ENCODE results near the gene CD2. TPM values are rescaled to one million over a fixed set of nuclear protein-coding genes. Genes with fewer than 3 reads are reported as not detected.

CD2 gene
- total RNA-seq, 2 donors from 2014 or later, result 0.57 to 1.3 TPM

DNA sequence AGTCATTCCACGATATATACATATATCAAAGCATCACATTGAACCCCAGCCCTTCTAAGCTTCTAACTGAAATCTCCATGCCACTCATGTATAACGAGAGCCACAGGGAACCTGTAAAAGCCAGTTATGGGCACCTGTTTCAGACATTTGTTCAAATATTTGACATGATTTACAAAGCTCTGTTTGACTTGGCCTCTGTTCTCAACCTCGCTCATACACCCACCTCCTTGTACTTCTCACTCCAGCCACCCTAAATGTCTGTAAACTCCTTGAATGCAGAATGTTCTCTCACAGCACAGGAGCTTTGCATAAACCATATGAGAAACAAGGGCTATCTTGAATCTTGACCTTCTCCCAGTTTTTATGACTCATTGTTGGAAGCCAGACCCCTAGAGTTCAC is 36.9 kb upstream of the CD2 start:
- no peak for TF ChIP-seq POLR2A (IDR thresholded peaks at IDR 0.05)
- TF ChIP-seq POLR2AphosphoS5 (IDR thresholded peaks at IDR 0.05), result peak; percentile 65
- Histone ChIP-seq H3K36me3 (no peaks in the 10 kb centered on the region), H3K4me3 (no peak overlapping the region), H3K4me1 (replicated peaks) (no peaks in the 10 kb centered on the region), H3K9me3 (no peaks in the 10 kb centered on the region), H3K27me3 (replicated peaks; ENCODE audit: insufficient read depth) (no peaks in the 10 kb centered on the region), H3K27ac (no peak overlapping the region)
- WGBS, result 33% methylated on average over 3 of the region's 3 CpGs
- DNase-seq (ENCODE audit: low spot score), result peak; percentile 39
- intact Hi-C loops (cut with DNase I), result no loop called here

DNA sequence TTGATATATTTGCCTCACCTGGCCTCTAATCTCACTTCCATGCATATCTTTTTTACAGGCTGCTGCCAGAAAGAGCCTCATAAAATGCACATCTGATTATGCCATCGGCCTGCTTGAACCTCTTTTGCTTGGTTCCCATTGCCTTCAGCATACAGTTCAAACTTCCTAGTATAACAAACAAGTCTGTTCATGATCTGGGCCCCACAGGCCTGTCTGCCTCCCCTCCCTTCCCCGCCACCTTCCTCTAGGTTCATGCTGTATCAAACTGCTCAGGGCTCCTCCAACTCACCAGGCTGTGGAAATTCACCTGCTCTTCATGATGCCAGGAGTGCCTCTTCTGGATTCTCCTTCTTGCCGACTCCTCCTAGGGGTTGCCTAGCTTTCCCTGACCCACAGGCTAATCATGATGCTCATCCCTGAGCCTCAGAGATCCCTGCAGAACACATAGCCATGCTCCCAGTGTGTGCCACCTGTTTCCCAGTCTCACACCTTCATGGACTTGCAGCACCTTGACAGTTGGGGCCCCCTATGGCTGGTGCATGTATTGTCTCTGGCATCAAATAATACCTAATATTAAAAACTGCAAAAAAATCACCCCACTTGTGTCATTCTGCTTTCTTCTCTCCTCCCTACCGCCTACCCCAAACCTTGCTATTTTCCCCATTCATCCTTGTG is 33.7 kb upstream of the CD2 start:
- no peaks in the 10 kb centered on the region for H3K36me3 ChIP-seq
- H3K4me3 ChIP-seq, result no peak overlapping the region
- no peaks in the 10 kb centered on the region for H3K4me1 ChIP-seq (replicated peaks)
- no peaks in the 10 kb centered on the region for H3K9me3 ChIP-seq
- no peak overlapping the region for H3K27ac ChIP-seq
- DNase-seq (ENCODE audit: low spot score), result peak; percentile 66
- intact Hi-C loops (cut with DNase I), result loop anchor here (10.0 kb wide), 1 partner anchor 414 kb away; no protein-coding TSS in a partner anchor
- H3K27me3 ChIP-seq (replicated peaks; ENCODE audit: insufficient read depth), result no peaks in the 10 kb centered on the region
- TF ChIP-seq POLR2A (IDR thresholded peaks at IDR 0.05), result no peak
- TF ChIP-seq POLR2AphosphoS5 (IDR thresholded peaks at IDR 0.05), result peak; percentile 63
- peak in 1 of 4 experiments; percentile 8 for TF ChIP-seq CTCF (IDR thresholded peaks at IDR 0.05)
- 48% methylated on average over 4 of the region's 4 CpGs for WGBS

DNA sequence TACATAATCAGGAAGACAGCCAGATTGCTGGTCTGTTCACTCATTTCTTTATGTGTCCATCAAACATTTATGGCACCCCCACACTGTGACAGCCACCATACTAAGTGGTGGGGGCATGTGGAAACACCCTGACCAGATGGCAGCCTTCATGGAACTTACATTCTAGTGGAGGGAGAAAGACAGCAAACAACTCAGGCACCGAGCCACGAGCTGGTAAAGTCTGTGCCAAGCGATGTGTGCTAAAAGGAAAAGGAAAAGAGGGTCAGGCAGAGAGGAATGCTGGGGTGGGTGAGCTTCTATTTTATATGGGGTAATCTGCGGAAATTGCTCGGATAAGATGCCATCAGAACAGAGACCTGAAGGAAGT is 33.2 kb upstream of the CD2 start:
- Histone ChIP-seq H3K27ac (no peak overlapping the region), H3K4me1 (replicated peaks) (no peaks in the 10 kb centered on the region), H3K27me3 (replicated peaks; ENCODE audit: insufficient read depth) (no peaks in the 10 kb centered on the region), H3K9me3 (no peaks in the 10 kb centered on the region), H3K36me3 (no peaks in the 10 kb centered on the region), H3K4me3 (no peak overlapping the region)
- WGBS, result 59% methylated on average over 5 of the region's 5 CpGs
- TF ChIP-seq POLR2AphosphoS5 (IDR thresholded peaks at IDR 0.05), result no peak
- TF ChIP-seq POLR2A (IDR thresholded peaks at IDR 0.05), result no peak
- TF ChIP-seq CTCF (IDR thresholded peaks at IDR 0.05), result no peak
- DNase-seq (ENCODE audit: low spot score), result no peak
- intact Hi-C loops (cut with DNase I), result loop anchor here (10.0 kb wide), 1 partner anchor 414 kb away; no protein-coding TSS in a partner anchor

DNA sequence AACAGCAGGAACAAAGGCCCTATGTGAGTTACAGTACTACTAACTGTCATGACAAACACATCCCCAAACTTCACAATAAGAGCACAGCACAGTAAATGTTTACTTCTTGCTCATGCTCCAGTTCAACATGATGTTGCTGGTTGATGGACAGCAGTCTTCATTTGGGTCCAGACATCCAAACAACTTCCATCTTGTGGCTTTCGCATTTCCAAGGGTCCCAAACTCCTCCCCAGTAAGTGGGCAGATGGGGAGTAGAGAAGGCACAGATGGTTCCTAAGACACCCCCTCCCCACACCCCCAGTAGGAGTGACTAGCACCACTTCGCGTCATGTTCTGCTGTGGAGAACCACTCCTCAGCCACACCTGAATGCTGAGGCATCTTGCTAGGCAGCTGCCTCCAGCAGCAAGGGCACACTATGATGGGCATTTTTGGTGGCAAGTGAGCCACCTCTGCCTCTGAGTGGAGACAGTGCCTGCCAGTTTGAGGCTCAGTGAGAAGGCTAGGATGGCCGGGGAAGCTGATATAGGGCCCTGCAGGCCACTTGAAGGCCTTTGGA is 32.7 kb upstream of the CD2 start:
- DNase-seq (ENCODE audit: low spot score), result no peak
- no peak overlapping the region for H3K4me3 ChIP-seq
- no peaks in the 10 kb centered on the region for H3K4me1 ChIP-seq (replicated peaks)
- H3K27me3 ChIP-seq (replicated peaks; ENCODE audit: insufficient read depth), result no peaks in the 10 kb centered on the region
- no peak for TF ChIP-seq POLR2AphosphoS5 (IDR thresholded peaks at IDR 0.05)
- no peak for TF ChIP-seq POLR2A (IDR thresholded peaks at IDR 0.05)
- WGBS, result 92% methylated on average over 4 of the region's 4 CpGs
- no peaks in the 10 kb centered on the region for H3K9me3 ChIP-seq
- H3K36me3 ChIP-seq, result no peaks in the 10 kb centered on the region
- intact Hi-C loops (cut with DNase I), result loop anchor here (10.0 kb wide), 1 partner anchor 413 kb away; no protein-coding TSS in a partner anchor
- H3K27ac ChIP-seq, result no peak overlapping the region

DNA sequence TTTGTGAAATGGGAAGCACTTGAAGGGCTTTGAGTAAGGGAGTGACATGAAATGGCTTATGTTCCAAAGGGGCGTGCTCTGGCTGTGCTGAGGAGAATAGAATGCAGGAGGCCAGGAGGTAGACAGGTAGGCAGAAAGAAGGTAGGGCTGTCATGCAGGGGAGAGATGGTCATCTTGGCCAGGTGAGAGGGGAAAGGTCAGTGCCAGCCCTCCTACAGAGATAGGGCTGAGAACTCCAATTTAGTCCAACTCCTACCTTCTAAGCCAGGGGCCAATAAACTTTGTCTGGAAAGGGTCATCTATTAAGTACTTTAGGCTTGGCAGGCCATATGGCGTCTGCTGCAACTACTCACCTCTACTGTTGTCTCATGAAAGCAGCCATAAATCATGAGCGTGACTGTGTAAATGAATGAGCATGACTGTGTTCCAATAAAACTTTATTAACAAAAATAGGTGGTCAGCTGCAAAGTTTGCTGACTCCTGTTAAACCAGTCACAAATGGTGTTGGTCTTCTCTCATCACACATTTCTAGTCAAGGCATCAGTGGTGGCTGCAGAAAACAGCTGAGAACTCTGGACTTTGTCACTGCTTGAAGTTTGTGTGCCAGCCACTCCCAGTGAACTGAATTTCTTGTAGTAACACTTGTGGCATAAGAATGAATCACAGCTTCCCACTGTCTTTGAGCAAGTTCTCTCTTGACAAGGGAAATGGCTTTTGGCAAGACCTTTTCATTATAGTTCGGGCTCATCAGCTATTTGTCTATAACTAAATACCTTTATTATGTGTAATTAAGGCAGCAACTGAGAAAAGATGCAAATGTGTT is 32.0 kb upstream of the CD2 start:
- Histone ChIP-seq H3K27ac (no peak overlapping the region), H3K4me1 (replicated peaks) (no peaks in the 10 kb centered on the region), H3K9me3 (no peaks in the 10 kb centered on the region), H3K4me3 (no peak overlapping the region), H3K36me3 (no peaks in the 10 kb centered on the region), H3K27me3 (replicated peaks; ENCODE audit: insufficient read depth) (no peaks in the 10 kb centered on the region)
- no peak for DNase-seq (ENCODE audit: low spot score)
- TF ChIP-seq POLR2A (IDR thresholded peaks at IDR 0.05) (no peak), POLR2AphosphoS5 (IDR thresholded peaks at IDR 0.05) (no peak), CTCF (IDR thresholded peaks at IDR 0.05) (no peak)
- intact Hi-C loops (cut with DNase I), result loop anchor here (10.0 kb wide), 1 partner anchor 413 kb away; no protein-coding TSS in a partner anchor
- 71% methylated on average over 4 of the region's 4 CpGs for WGBS
